ENCODE data around the gene LDB2.
A peak's percentile ranks its signal among the peaks of the same experiment; 100 is the strongest.

Gene LDB2

DNA sequence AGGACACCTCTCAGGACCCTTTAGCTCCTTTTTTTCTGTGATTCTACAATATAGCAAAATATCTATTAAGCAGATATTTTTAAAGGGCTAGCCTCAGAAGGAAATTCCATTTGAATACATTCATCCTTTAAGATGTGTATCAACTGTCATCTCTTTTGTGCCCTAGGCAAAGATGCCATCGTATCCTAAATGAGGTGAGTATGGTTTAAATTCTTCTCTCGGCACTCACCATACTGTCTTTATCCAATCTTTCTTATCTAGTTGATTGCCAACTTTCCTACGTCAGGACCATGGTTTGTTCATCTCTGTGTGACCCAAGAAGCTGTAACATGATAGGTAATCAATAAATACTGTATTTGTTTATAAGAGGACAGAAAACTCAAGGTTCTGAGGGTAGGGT lies 176.0 kb downstream of the LDB2 start:
- Mint-ChIP-seq H3K4me1 (ENCODE audit: low read depth in 2 of 2) (no peaks in the 10 kb centered on the region), H3K4me3 (no peak overlapping the region)
- ATAC-seq (replicated peaks), result no peak

DNA sequence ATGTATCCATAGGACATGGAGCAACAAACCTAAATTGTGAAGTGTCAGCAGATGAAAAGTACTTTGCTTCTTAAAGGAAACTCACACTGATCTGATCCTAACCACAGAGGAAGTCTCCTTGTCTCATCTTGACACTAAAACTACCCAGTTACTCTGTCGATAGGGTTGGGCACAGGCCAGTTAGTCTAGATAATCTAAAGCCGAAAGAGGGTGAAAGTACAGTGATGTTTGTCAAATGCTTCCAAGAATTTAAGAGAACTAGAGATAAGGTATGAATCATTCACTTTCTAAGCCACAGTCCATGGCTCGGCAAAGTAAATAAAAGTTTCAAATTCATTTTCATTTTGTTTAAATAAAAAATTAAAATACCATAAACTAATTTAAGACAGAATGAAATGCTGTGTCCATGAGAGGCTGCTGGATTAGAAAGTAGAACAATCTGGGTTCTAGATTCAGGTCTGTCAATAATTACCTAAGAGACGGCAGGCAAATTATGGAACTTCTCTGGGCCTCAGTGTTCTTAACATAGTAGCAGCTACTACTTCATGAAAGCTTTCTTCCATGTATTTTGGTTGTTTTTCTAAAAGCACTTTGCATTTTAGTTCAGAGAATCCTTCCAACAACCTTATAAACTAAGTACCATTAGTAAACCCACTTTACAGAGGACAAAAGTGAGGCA lies 176.7 kb downstream of the LDB2 start:
- Mint-ChIP-seq H3K9me3 (peaks cover 10 to 17% of the 10 kb centered on the region in 2 donors), H3K36me3 (ENCODE audit: insufficient read depth) (peaks cover 3% of the 10 kb centered on the region), H3K4me3 (no peak overlapping the region), H3K27me3 (peaks cover 0 to 8% of the 10 kb centered on the region in 2 donors), H3K27ac (no peak overlapping the region), H3K4me1 (ENCODE audit: low read depth in 2 of 2) (no peaks in the 10 kb centered on the region)
- ATAC-seq (replicated peaks) (no peak), DNase-seq (no peak)

More for the DNA sequence above, 176.0 kb downstream of the LDB2 start:
- Mint-ChIP-seq H3K27me3 (peaks cover 0 to 12% of the 10 kb centered on the region in 2 donors), H3K36me3 (ENCODE audit: insufficient read depth) (peaks cover 3% of the 10 kb centered on the region), H3K27ac (no peak overlapping the region), H3K9me3 (peaks cover 10 to 17% of the 10 kb centered on the region in 2 donors)
- no peak for DNase-seq

DNA sequence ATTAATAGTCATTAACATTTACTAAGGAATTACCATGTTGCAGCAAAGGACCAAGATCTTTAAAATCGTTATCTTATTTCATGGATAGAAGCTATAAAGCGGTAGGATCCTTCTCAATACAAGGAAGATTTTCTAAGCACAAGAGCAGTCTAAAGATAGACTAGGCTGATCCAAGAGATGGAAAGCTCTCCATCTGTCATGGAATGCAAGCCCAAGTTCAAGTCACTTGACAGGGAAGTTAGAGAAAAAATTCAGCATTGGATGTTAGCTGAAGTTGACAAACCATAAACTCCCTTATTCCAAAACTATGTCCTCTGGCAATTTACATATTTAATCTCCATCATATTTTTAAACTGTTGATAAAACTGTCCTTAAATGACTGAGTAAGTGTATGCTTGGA lies 177.7 kb downstream of the LDB2 start:
- Mint-ChIP-seq H3K9me3 (peaks cover 10 to 17% of the 10 kb centered on the region in 2 donors), H3K27me3 (peaks cover 0 to 8% of the 10 kb centered on the region in 2 donors), H3K4me3 (no peak overlapping the region), H3K27ac (no peak overlapping the region), H3K4me1 (ENCODE audit: low read depth in 2 of 2) (no peaks in the 10 kb centered on the region), H3K36me3 (ENCODE audit: insufficient read depth) (peaks cover 3% of the 10 kb centered on the region)
- ATAC-seq (replicated peaks), result no peak
- DNase-seq, result no peak

- DNase-seq, result no peak
- Mint-ChIP-seq H3K4me1 (ENCODE audit: low read depth in 2 of 2) (no peaks in the 10 kb centered on the region), H3K36me3 (ENCODE audit: insufficient read depth) (peaks cover 3% of the 10 kb centered on the region), H3K4me3 (no peak overlapping the region), H3K27ac (no peak overlapping the region), H3K9me3 (no peaks in the 10 kb centered on the region), H3K27me3 (no peaks in the 10 kb centered on the region)
- no peak for ATAC-seq (replicated peaks)
Observed at GRCh38 chr4:16717266-16717970, 181.0 kb downstream of the LDB2 start.

GRCh38 chr4:16715482-16715881 lies 183.0 kb downstream of the LDB2 start:
- DNase-seq (no peak), ATAC-seq (replicated peaks) (no peak)
- peaks cover 0 to 8% of the 10 kb centered on the region in 2 donors for H3K27me3 Mint-ChIP-seq
- H3K27ac Mint-ChIP-seq, result peak overlapping the region in 1 of 2 donors; percentile 16
- no peak overlapping the region for H3K4me3 Mint-ChIP-seq
- no peaks in the 10 kb centered on the region for H3K4me1 Mint-ChIP-seq (ENCODE audit: low read depth in 2 of 2)
- H3K9me3 Mint-ChIP-seq, result peaks cover 0 to 8% of the 10 kb centered on the region in 2 donors
- H3K36me3 Mint-ChIP-seq (ENCODE audit: insufficient read depth), result peaks cover 3% of the 10 kb centered on the region

DNA sequence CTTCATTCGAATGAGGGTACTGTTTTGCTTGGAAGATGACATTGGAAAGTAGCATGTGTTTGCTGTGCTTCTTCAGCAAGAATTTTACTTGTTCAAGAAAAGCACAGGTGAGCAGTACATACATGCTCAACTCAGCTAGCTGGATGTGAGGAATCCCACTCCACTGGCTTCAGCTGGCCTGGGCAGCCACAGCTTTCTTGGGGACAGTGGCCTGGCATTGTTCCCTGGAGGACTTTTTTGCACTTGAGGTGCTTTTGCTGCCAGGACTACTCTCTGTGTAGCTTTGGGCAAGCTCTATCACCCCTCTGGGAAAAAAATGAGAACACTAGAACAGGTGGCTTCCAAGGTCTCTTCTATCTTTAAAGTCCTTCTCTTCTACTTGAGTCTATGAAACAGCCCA lies 184.3 kb downstream of the LDB2 start:
- Mint-ChIP-seq H3K4me3 (no peak overlapping the region), H3K9me3 (peaks cover 0 to 8% of the 10 kb centered on the region in 2 donors), H3K27ac (no peak overlapping the region), H3K27me3 (peaks cover 0 to 8% of the 10 kb centered on the region in 2 donors), H3K4me1 (ENCODE audit: low read depth in 2 of 2) (no peaks in the 10 kb centered on the region), H3K36me3 (ENCODE audit: insufficient read depth) (peaks cover 3% of the 10 kb centered on the region)
- no peak for ATAC-seq (replicated peaks)
- no peak for DNase-seq

GRCh38 chr4:16713696-16714095 lies 184.7 kb downstream of the LDB2 start:
- ATAC-seq (replicated peaks) (no peak), DNase-seq (no peak)
- Mint-ChIP-seq H3K27ac (no peak overlapping the region), H3K4me1 (ENCODE audit: low read depth in 2 of 2) (no peaks in the 10 kb centered on the region), H3K36me3 (ENCODE audit: insufficient read depth) (peaks cover 3% of the 10 kb centered on the region), H3K4me3 (no peak overlapping the region), H3K9me3 (peaks cover 0 to 8% of the 10 kb centered on the region in 2 donors), H3K27me3 (peaks cover 0 to 8% of the 10 kb centered on the region in 2 donors)

DNA sequence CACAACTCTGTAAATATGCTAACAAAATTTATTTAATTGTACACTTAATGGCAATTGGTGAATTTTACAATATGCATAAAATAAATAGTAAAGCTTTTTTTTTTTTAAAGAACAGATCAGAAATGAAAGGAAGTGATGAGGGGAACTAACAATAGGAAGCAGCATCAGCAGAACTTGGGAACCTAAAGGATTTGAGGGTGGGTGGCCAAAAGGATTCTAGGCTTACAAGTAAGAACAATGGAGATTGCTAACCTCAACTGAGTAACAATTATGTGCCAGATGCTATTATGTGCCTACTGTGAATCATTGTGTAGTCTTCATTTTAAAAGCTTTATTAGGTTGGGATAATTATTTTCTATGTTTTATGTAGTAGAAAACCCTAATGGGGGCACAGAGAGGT lies 185.2 kb downstream of the LDB2 start:
- H3K27me3 Mint-ChIP-seq, result peaks cover 0 to 8% of the 10 kb centered on the region in 2 donors
- peaks cover 3% of the 10 kb centered on the region for H3K36me3 Mint-ChIP-seq (ENCODE audit: insufficient read depth)
- ATAC-seq (replicated peaks) (no peak), DNase-seq (no peak)
- H3K9me3 Mint-ChIP-seq, result peaks cover 0 to 8% of the 10 kb centered on the region in 2 donors
- H3K4me3 Mint-ChIP-seq, result no peak overlapping the region
- no peak overlapping the region for H3K27ac Mint-ChIP-seq
- H3K4me1 Mint-ChIP-seq (ENCODE audit: low read depth in 2 of 2), result no peaks in the 10 kb centered on the region

- DNase-seq, result no peak
- Mint-ChIP-seq H3K36me3 (ENCODE audit: insufficient read depth) (no peaks in the 10 kb centered on the region), H3K27ac (no peak overlapping the region), H3K4me3 (no peak overlapping the region), H3K9me3 (peaks cover 0 to 8% of the 10 kb centered on the region in 2 donors), H3K27me3 (peaks cover 0 to 8% of the 10 kb centered on the region in 2 donors), H3K4me1 (ENCODE audit: low read depth in 2 of 2) (no peaks in the 10 kb centered on the region)
- no peak for ATAC-seq (replicated peaks)
Observed at GRCh38 chr4:16710198-16710597, 188.2 kb downstream of the LDB2 start.

DNA sequence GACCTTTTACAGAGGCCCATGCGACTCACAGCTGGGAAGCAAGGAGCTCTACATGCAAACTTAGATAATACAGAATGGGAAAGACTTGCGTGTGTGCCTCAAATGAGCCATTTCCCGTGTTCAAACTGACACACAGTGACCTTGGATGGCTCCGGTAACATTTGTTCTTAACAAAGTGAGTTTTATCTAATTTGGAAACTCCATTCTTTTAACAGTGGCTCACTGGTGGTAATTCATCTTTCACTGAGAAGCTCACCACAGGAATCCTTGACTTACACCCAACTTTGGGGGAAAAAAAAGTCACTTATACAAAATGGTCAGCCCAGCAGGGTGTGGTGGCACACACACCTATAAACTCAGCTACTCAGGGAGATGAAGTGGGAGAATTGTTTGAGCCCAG lies 190.6 kb downstream of the LDB2 start:
- Mint-ChIP-seq H3K36me3 (ENCODE audit: insufficient read depth) (no peaks in the 10 kb centered on the region), H3K4me3 (no peak overlapping the region), H3K27ac (no peak overlapping the region), H3K4me1 (ENCODE audit: low read depth in 2 of 2) (no peaks in the 10 kb centered on the region), H3K9me3 (peaks cover 0 to 11% of the 10 kb centered on the region in 2 donors), H3K27me3 (peaks cover 0 to 8% of the 10 kb centered on the region in 2 donors)
- ATAC-seq (replicated peaks) (no peak), DNase-seq (no peak)

DNA sequence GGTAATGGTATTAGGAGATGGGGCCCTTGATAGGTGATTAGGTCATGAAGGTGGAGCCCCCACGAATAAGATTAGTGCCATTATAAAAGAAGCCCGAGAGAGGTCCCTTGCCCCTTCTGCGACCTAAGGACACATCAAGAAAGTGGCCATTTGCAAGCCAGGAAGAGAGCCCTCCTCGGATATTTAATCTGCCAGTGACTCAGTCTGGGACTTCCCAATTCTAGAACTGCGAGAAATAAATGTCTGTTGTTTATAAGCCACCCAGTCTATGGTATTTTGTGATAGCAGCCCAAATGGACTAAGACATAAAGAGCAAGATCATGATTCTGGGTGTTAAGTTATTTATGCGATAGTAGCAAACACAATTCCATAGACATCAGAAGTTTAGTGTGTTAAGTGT lies 192.2 kb downstream of the LDB2 start:
- ATAC-seq (replicated peaks), result no peak
- H3K4me3 Mint-ChIP-seq, result no peak overlapping the region

DNA sequence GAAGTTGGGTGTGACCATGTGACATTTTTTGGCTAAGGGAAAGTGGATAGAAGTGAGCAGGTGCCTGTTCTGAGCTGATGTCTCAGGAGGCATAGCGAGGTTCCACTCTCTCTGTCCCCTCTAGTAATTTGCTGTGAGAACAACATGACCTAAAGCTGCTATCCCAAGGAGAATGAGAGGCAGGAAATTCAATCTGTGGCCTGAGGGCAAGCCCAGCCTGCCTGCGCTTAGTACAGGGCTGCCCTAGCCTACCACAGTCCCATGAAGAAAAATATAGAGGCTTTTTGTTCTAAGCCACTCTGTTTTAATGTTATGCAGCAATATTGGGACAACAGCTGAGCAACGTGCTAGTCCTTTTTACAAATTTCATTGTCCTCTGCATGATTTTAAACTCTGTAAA lies 193.1 kb downstream of the LDB2 start:
- DNase-seq (no peak), ATAC-seq (replicated peaks) (no peak)
- Mint-ChIP-seq H3K27ac (no peak overlapping the region), H3K36me3 (ENCODE audit: insufficient read depth) (peaks cover 2% of the 10 kb centered on the region), H3K27me3 (no peaks in the 10 kb centered on the region), H3K9me3 (peaks cover 0 to 13% of the 10 kb centered on the region in 2 donors), H3K4me3 (no peak overlapping the region), H3K4me1 (ENCODE audit: low read depth in 2 of 2) (no peaks in the 10 kb centered on the region)

More for the DNA sequence above, 192.2 kb downstream of the LDB2 start:
- peaks cover 0 to 19% of the 10 kb centered on the region in 2 donors for H3K9me3 Mint-ChIP-seq
- peaks cover 0 to 6% of the 10 kb centered on the region in 2 donors for H3K27me3 Mint-ChIP-seq
- peaks cover 2% of the 10 kb centered on the region for H3K36me3 Mint-ChIP-seq (ENCODE audit: insufficient read depth)
- no peak for DNase-seq
- no peak overlapping the region for H3K27ac Mint-ChIP-seq
- no peaks in the 10 kb centered on the region for H3K4me1 Mint-ChIP-seq (ENCODE audit: low read depth in 2 of 2)

- H3K4me3 Mint-ChIP-seq, result no peak overlapping the region
- no peaks in the 10 kb centered on the region for H3K27me3 Mint-ChIP-seq
- no peak overlapping the region for H3K27ac Mint-ChIP-seq
- DNase-seq (no peak), ATAC-seq (replicated peaks) (no peak)
- H3K4me1 Mint-ChIP-seq (ENCODE audit: low read depth in 2 of 2), result no peaks in the 10 kb centered on the region
- peaks cover 0 to 13% of the 10 kb centered on the region in 2 donors for H3K9me3 Mint-ChIP-seq
- peaks cover 2% of the 10 kb centered on the region for H3K36me3 Mint-ChIP-seq (ENCODE audit: insufficient read depth)
Observed at GRCh38 chr4:16704489-16704888, 194.0 kb downstream of the LDB2 start.

DNA sequence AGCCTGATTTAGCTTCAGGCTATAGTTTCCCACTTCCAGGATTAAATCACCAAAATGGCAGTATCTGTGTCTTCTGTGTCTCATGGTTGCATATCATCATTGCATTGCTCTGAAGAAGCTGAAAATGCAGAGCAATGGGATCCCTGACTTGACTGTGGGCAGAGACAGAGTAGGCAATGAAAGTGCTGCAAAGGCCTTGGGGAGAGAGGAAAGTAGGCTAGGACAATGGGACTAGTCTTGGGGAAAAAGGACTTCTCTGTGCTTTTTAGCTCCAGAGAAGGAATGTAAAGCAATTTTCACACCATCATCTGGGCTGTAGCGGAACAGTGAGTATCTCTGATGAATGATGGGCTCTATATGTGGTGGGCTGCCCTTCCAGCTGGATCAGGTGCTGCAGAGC lies 202.5 kb downstream of the LDB2 start:
- Mint-ChIP-seq H3K27ac (no peak overlapping the region), H3K4me1 (ENCODE audit: low read depth in 2 of 2) (no peaks in the 10 kb centered on the region), H3K36me3 (ENCODE audit: insufficient read depth) (no peaks in the 10 kb centered on the region), H3K27me3 (no peaks in the 10 kb centered on the region), H3K4me3 (no peak overlapping the region), H3K9me3 (no peaks in the 10 kb centered on the region)
- DNase-seq (no peak), ATAC-seq (replicated peaks) (no peak)
